Hematopoietic multipotent progenitor cell treated with erythropoietin and hydrocortisone succinate and interleukin-3 and kit ligand, for 4 days (in vitro differentiated cells): ENCODE measurements around the gene PPP2R5C.
A peak's percentile ranks its signal among the peaks of the same experiment; 100 is the strongest.
"Not testable (repeated sequence)": the region's sequence is repeated elsewhere in the genome, so short reads cannot be mapped to it uniquely, and the experiment has no call there.

Experiments used
- DNase-seq: peaks from one replicate; pipeline ENCODE4 v3.0.0-alpha.2; 2015

PPP2R5C gene

GRCh38 chr14:101727611-101728366 lies 33.7 kb upstream of the PPP2R5C start:
- DNase-seq = no peak

DNA sequence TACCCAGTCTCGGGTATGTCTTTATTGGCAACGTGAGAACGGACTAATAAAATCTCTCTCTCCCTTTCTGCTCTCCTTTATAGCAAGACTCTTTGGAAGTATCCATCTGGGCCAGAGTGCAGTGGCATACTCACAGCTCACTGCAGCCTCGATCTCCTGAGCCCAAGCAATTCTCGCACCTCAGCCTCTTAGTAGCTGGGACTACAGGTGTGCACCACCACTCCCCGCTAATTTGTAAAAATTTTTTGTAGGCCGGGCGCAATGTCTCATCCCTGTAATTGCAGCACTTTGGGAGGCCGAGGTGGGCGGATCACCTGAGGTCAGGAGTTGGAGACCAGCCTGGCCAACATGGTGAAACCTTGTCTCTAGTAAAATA lies 33.2 kb upstream of the PPP2R5C start:
- no peak for DNase-seq

DNA sequence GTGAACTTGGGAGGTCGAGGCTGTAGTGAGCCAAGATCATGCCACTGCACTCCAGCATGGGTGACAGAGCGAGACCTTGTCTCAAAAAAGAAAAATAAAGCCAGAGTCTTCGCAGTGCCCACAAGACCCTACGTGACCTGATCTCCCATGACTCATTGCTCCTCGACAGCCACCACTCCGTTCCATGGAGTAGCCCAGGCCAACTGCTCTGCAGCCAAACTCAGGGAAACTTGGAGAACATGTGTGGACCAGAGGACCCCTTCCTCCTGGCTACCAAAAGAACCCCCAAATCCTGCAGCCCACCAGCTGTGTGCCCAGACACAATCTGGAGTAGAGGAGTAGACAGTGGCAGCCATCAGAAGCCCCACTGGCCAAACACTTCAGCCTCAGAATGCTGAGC lies 32.1 kb upstream of the PPP2R5C start:
- no peak for DNase-seq

GRCh38 chr14:101730157-101730556 lies 31.4 kb upstream of the PPP2R5C start:
- not testable (repeated sequence) for DNase-seq

DNA sequence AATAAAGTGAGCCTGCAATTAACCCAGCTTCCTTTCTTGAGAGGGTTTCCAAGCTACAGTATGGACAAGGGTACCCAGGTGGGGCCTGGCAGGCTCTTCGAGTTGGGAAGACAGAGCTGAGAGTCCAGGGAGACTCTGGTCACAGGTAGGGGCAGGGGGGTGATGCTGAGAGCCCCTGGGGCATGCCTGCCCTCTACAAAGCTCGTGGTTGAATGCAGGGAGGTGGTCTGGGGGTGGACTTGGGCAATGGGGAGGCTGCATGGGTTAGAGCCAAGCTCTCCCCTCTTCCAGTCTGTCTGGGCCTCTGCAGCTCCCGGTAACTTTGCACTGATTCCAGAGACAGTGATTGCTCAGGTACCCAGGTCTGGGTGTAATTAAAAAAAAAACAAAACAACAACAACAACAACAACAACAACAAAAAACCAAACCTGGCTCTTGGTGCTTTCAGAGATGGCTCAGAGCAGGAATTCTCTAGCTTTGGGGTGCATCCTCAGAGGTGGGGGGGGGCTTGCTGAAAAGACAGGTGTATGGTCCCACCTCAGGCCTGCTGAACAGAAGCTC lies 30.8 kb upstream of the PPP2R5C start:
- no peak for DNase-seq

GRCh38 chr14:101731187-101732080 lies 30.1 kb upstream of the PPP2R5C start:
- DNase-seq = peak; percentile 74

DNA sequence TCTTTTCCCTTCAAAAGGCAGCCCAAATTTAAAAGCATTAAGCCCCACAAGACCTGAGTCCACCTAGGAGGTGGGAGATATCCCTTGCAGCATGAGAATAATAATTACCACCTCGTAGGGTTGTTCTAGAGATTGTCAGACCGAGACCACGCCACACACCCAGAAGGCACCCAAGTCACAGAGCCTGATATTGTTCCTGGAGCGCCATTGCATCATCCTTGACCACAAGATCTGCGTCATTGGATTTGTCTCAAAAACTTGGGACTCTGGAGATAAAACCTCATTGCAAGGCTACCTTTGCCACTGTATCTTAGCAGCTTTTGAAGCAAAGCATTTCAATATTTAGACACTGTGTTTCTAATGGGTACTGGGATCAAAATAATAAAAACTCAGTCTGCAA lies 29.4 kb upstream of the PPP2R5C start:
- no peak for DNase-seq

DNA sequence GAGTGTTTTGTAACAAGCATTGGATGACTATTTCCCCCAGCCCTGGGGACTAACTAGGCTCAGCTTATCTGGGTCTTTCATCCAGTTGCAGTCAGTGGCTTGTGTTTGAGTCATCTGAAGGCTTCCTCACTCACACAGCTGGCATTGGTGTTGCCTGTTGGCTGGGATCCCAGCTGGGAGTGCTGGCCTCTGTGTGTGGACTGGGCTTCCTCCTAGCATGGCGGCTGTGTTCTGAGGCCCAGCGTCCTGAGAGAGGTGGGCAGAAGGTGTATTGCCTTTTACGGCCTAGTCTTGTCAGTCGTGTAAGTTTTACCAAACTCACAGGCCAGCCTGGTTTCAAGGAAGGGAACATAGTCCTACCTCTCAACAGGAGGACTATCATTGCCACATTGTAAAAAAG lies 28.3 kb upstream of the PPP2R5C start:
- DNase-seq = peak; percentile 32

GRCh38 chr14:101734246-101734847 lies 27.2 kb upstream of the PPP2R5C start:
- no peak for DNase-seq

- DNase-seq = no peak
These were observed 26.1 kb upstream of the PPP2R5C start for GRCh38 chr14:101735453-101735852.

GRCh38 chr14:101736071-101736470 lies 25.4 kb upstream of the PPP2R5C start:
- DNase-seq = no peak

DNA sequence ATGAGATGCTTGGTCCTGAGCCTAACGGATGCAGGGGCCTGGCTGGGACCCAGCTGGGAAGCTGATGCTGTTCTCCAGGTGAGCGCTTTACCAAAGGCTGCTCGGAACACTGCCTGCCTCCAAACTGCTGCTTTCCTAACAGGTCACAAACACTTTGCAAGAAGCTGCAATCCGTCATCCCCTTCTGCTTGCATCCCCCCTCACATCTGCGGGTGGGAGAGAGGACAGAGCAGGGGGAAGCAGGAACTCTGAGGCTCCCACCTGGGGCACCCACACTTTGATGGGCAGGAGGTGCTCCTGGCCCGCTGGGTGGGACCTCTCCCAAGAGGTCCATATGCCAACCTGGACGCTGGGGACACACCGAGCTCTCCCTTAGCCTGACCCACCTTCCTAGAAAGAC lies 24.9 kb upstream of the PPP2R5C start:
- no peak for DNase-seq

- DNase-seq = no peak
These were observed 23.8 kb upstream of the PPP2R5C start for GRCh38 chr14:101737414-101738339.

GRCh38 chr14:101738703-101739320 lies 22.7 kb upstream of the PPP2R5C start:
- DNase-seq = no peak

DNA sequence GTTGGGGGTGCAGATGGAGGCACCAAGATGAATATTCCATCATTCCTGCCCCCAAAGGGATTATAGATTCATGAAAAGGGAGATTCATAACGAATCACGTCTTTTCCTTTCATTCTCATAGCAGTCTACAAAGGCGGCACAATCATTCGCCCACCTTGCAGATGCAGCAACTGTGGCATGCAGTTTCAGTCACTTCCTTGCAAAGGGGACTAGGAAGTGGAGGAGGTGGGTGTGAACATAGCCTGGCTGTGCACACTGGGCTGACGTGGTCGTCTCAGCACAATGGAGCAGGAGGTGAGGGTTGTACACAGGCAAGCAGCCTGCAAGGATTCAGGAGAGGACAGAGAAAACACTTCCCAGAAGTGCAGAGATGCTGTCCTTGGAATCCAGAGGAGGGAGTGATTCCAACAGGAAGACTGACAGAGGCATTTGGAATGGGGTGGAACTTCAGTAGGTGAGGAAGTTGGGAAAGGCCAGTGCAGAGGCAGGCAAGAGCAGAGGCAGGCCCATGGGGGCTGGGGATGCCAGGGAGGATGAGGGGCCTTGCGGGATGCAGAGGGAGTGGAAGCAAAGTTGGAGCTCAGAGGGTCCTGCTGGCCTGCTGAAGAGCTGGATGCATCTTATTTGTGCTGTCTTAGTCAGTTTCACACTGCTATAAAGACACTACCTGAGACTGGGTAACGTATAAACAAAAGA lies 21.9 kb upstream of the PPP2R5C start:
- DNase-seq = no peak

DNA sequence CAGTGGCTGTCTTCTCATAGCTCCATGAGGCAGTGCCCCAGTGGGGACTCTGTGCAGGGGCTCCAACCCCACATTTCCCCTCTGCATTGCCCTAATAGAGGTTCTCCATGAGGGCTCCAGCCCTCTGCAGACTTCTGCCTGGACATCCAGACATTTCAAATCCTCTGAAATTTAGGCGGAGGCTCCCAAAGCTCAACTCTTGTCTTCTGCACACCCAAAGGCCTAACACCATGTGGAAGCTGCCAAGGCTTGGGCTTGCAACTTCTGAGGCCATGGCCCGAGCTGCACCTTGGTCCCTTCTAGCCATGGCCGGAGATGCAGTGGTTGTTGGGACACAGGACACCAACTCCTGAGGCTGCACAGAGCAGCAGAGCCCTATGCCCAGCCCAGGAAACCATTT lies 20.5 kb upstream of the PPP2R5C start:
- no peak for DNase-seq

DNA sequence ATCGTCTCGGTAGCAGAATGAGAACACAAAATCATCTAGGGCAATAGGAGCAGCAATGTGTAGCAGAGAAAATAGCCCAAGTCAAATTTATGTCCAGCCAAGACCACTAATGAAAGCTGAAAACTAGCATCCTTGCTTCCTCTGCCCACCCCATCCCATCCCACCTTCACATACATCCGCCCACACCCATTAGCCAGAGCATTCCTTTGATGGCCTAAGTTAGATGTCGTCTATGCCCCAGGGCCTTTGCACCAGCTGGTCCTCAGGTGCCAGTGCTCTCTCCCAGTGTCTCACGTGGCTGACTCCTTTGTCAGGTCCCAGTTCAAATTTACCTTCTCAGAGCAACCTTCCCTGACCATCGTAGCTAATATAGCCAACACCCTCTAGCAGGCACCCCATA lies 17.8 kb upstream of the PPP2R5C start:
- DNase-seq = no peak

GRCh38 chr14:101744382-101744781 lies 17.1 kb upstream of the PPP2R5C start:
- not testable (repeated sequence) for DNase-seq

DNA sequence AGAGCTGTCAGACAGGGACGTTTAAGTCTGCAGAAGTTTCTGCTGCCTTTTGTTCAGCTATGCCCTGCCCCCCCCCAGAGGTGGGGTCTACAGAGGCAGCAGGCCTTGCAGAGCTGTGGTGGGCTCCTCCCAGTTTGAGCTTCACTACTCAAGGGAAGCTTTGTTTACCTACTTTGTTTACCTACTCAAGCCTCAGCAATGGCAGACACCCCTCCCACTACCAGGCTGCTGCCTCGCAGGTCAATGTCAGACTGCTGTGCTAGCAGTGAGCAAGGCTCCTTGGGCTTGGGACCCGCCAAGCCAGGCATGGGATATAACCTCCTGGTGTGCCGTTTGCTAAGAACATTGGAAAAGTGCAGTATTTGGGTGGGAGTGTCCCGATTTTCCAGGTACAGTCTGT lies 11.8 kb upstream of the PPP2R5C start:
- not testable (repeated sequence) for DNase-seq

DNA sequence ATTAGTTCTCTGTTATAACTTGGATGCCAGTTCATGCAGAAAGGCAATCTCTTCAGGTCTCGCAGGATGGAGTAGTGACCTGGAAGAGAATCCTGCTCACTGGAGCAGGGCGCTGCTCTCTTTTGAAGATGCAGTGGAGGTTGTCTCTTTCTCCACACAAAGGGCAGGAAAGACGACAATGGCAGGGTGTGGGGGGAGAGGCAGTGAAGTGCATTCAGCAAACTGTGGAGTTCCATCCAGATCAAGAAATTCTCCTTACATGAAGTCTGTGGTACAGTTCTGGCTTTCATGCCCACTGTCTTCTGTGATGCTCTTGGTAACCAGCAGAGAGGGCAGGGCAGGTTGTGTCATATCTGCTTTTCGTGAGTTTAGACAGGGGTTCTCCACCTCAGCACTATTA lies 6.6 kb upstream of the PPP2R5C start:
- no peak for DNase-seq
